ENCODE data around the gene PEPD. TPM values are rescaled to one million over a fixed set of nuclear protein-coding genes. Genes with fewer than 3 reads are reported as not detected.

PEPD gene
- polyA plus RNA-seq, 1 donor from 2014 or later, result 43.9 TPM

DNA sequence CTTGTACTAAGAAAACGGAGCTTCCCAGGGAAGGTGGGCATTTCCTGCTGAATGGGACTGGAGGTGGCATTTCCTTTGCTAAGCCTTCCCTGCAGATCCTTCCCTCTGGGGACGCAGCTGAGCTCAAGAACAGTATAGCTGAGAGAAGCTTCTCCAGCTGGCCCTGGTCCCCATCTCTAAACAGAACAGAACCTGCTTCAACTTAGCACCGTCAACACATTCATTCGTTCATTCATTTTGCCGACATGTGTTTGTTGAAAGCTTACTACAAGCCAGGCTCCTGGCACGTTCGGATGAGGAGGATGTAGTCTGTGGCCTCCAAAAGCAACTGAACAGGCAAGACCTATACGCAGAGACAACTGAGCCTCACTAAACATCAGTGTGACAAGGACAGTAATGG is 36.6 kb upstream of the PEPD start:
- Histone ChIP-seq H3K9me2 (ENCODE audit: insufficient read depth, low read length) (no peaks in the 10 kb centered on the region), H4K20me1 (ENCODE audit: insufficient read depth) (no peaks in the 10 kb centered on the region)

GRCh38 chr19:33557720-33558119 is 36.1 kb upstream of the PEPD start:
- Histone ChIP-seq H3K27me3 (ENCODE audit: insufficient read depth, low read depth, low read length) (no peaks in the 10 kb centered on the region), H3K4me2 (ENCODE audit: low read length) (no peak overlapping the region), H2AFZ (ENCODE audit: low read depth, low read length) (no peak overlapping the region), H3K36me3 (ENCODE audit: insufficient read depth, low read length) (no peaks in the 10 kb centered on the region), H3K79me2 (replicated peaks; ENCODE audit: insufficient read depth, low read length) (no peaks in the 10 kb centered on the region), H4K20me1 (ENCODE audit: insufficient read depth) (no peaks in the 10 kb centered on the region), H3K4me3 (ENCODE audit: low read length) (no peak overlapping the region), H3K27ac (ENCODE audit: low read length) (no peak overlapping the region), H3K9me3 (ENCODE audit: low read length) (no peaks in the 10 kb centered on the region), H3F3A (ENCODE audit: insufficient read depth, low read length, poor library complexity, severe bottlenecking) (no peaks in the 10 kb centered on the region), H3K9me2 (ENCODE audit: insufficient read depth, low read length) (no peaks in the 10 kb centered on the region), H3K9ac (ENCODE audit: low read length) (no peak overlapping the region)
- TF ChIP-seq REST (IDR thresholded peaks at IDR 0.05; ENCODE audit: borderline replicate concordance) (no peak), RAD21 (conservative IDR thresholded peaks at IDR 0.05) (no peak), SMC3 (conservative IDR thresholded peaks at IDR 0.05; ENCODE audit: poor library complexity) (no peak), EZH2 (IDR thresholded peaks at IDR 0.05; ENCODE audit: borderline replicate concordance, insufficient read depth, low read length, poor library complexity, severe bottlenecking) (no peak), EP300 (conservative IDR thresholded peaks at IDR 0.05; ENCODE audit: poor library complexity, severe bottlenecking) (no peak), CTCF (IDR thresholded peaks at IDR 0.05; ENCODE audit: poor library complexity, severe bottlenecking) (no peak)

More for the DNA sequence above, 36.6 kb upstream of the PEPD start:
- no peaks in the 10 kb centered on the region for H3K9me3 ChIP-seq (ENCODE audit: low read length)
- H3K36me3 ChIP-seq (ENCODE audit: insufficient read depth, low read length), result no peaks in the 10 kb centered on the region
- no peak overlapping the region for H3K4me2 ChIP-seq (ENCODE audit: low read length)
- no peaks in the 10 kb centered on the region for H3K27me3 ChIP-seq (ENCODE audit: insufficient read depth, low read depth, low read length)
- no peak overlapping the region for H3K4me3 ChIP-seq (ENCODE audit: low read length)
- H3K9ac ChIP-seq (ENCODE audit: low read length), result no peak overlapping the region
- TF ChIP-seq POLR2AphosphoS5 (IDR thresholded peaks at IDR 0.05) (no peak), EZH2 (IDR thresholded peaks at IDR 0.05; ENCODE audit: borderline replicate concordance, insufficient read depth, low read length, poor library complexity, severe bottlenecking) (no peak), CTCF (IDR thresholded peaks at IDR 0.05; ENCODE audit: poor library complexity, severe bottlenecking) (no peak), RAD21 (conservative IDR thresholded peaks at IDR 0.05) (no peak), REST (IDR thresholded peaks at IDR 0.05; ENCODE audit: borderline replicate concordance) (no peak), SMC3 (conservative IDR thresholded peaks at IDR 0.05; ENCODE audit: poor library complexity) (no peak), TAF1 (IDR thresholded peaks at IDR 0.05; ENCODE audit: low read depth) (no peak), MXI1 (conservative IDR thresholded peaks at IDR 0.05; ENCODE audit: poor library complexity, severe bottlenecking) (no peak), EP300 (conservative IDR thresholded peaks at IDR 0.05; ENCODE audit: poor library complexity, severe bottlenecking) (no peak)
- H3K27ac ChIP-seq (ENCODE audit: low read length), result no peak overlapping the region
- no peak overlapping the region for H2AFZ ChIP-seq (ENCODE audit: low read depth, low read length)
- H3K79me2 ChIP-seq (replicated peaks; ENCODE audit: insufficient read depth, low read length), result no peaks in the 10 kb centered on the region
- no peaks in the 10 kb centered on the region for H3F3A ChIP-seq (ENCODE audit: insufficient read depth, low read length, poor library complexity, severe bottlenecking)
